ENCODE data around the gene BTG1.

The BTG1 gene

DNA sequence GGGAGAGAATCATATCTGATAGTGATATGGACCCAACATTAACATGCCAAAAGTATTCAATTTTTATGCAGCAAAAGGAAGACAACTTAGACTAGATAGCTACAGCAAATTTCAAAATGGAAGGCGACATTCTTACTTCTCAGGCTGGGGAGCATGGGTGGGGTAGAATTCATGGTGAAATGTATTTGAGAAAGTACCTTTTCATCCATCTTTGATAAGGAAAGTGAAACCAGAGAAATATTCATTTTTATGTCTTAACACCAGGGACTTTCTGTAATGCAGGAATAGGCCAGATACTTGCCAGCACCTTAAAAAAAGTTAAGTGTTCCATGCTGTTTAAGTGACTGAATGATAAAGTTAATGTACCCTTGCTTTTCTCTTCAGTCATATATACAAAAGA is 13.4 kb downstream of the BTG1 start:
- DNase-seq, result no peak

DNA sequence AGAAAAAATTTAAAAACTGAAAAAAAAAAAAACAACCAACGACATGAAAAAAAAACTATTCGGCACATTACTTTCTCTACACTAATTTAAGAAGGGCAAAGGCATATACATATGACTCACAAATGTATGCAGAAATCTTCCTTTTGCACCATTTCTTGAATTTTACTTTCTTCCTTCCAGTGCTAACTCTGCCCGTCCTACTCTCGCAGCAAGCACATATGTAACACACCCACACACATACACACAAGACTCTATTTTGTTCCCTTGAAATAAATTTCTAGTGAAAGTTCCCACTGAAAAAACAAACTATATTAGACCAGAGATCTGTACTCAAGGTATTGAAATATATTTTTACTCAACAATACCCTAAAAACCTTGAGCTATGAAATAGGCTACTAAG is 14.6 kb downstream of the BTG1 start:
- no peak for DNase-seq

DNA sequence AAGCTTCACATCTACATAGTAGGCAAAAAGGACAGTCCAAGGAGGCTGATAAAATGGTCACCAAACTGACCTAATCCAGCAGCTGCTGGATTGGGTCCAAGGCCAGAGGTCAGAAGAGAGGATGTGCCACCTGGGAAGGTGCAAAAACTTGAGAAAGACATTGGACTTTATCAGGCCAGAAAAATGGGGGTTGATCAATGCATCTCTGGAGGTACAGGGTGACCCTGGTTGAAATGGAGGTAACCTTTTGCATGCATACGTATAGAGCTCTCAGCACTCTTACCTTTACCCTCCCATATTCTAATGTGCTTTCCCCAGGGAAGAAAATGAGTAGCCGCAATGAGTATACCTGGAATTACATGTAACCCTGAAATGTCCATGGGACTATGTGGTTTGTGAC is 16.0 kb downstream of the BTG1 start:
- DNase-seq, result no peak

DNA sequence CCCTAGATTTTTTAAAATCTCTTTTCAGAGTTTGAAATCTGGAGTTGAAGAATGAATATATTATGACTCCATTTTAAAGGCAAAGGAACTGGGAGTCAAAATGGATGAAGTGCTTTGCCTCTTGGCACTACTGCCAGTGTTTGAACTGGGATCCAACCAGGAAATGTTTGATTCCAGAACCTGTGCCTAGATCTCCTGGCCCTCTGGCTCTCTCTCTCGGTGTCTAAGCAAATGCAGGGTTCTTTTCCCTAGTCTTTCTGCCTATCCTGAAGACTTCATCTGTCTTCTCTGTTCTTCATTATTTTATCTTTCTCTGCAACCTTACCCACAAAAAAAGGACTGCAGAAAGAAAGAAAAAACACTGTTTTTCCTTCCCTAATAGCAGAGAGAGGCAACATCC is 17.0 kb downstream of the BTG1 start:
- DNase-seq, result no peak

DNA sequence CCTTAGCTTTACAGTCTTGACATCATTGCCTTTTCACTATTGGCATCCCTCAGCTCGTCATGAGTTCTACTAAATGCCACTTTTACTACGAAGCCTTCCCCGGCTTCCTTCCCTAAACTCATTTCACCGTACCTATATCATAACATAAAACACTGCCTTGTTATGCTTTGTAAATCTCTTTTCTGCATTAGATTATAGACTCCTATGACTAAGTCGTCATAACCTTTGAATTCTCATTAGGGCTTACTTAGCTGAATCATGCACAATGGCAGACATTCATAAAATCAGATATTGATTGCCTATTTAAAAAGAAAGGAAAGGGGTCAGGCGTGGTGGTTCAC is 21.0 kb downstream of the BTG1 start:
- no peak for DNase-seq

DNA sequence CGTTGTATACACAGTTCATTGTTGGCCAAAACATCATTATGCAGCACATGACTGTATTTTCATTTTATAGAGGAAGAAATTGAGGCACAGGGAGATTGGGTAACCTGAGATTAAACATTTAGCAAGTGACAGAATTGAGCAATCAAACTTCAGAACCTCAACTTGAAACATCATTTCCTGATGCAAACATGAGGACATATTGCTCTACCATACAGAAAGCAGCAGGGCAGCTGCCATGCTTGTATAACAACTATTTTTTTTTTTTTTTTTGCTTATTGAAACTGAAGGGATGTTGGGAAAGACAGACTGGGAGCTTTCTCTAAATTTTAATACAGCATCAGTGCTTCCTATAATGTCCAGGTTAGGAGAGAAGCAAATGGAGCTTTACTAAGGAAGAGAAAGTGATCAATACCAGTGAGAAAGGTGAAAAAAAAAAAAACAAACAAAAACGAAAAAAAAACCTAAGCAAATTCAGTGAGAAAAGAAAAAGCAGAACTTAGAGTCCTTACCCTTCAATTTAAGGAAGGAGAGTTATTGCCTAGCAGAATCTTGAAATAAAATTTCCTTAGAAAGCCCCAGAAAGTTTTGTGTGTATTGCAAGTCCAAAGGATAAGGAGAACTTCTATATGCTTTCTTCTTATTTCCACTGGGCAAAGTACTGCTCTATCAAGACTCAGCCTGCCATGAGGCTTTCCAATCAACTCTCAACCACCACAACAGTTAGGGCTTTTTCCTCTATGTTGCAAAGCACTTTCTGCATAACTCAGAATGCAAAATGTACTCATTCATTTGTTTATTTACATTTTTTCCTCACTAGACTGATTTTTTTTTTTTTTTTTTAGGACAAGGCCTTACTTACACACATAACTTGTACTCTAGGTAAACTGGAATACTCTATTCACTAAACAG is 21.6 kb downstream of the BTG1 start:
- DNase-seq, result no peak

DNA sequence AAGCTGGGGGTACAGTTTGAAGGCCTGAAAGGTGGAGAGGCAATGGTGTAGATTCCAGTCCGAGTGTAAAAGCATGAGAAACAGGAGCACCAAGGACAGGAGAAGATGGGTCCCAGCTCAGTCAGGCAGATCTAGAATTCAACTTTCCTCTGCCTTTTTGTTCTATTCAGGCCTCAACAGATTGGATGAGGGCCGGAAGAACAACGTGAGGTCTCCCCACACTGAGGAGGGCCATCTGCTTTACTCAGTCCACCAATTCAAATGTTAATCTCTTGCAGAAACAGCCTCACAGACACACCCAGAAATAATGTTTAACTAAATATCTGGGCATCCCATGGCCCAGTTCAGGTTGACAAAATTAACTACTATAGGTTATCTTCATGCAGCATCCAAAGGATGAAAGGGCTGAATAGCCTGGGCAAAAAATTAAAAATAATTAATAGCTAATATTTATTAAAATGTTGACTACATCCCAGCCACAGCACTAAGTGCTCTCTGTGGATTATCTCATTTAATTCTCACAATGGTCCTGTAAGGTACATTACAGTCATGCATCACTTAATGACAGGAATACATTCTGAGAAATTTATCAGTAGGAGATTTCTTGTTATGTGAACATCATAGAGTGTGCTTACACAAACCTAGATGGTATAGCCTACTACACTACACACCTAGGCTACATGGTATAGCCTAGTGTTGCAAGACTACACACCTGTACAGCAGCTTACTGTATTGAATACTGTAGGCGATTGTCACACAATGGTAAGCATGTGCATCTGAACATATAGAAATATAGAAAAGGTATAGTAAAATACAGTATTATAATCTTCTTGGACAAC is 22.5 kb downstream of the BTG1 start:
- no peak for DNase-seq

DNA sequence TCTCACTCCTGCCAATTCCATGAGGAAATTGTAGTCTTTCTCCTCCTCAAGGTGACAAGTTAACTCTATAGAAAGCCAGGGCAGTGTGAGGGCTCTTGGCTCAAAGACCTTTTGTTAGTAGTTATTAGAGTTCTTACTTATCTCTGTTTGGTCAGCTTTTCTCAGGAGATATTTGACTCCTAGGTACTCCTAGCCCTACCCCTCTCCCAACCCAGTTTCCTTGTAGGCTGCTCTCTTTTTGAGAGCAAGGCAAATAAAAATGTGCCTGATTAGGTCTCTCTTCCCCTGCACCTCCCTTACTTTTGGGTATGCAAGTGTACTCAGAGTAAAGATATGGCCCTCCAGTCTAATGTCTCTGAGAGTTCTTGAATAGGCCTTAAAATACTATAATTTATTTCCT is 23.8 kb downstream of the BTG1 start:
- DNase-seq, result no peak

DNA sequence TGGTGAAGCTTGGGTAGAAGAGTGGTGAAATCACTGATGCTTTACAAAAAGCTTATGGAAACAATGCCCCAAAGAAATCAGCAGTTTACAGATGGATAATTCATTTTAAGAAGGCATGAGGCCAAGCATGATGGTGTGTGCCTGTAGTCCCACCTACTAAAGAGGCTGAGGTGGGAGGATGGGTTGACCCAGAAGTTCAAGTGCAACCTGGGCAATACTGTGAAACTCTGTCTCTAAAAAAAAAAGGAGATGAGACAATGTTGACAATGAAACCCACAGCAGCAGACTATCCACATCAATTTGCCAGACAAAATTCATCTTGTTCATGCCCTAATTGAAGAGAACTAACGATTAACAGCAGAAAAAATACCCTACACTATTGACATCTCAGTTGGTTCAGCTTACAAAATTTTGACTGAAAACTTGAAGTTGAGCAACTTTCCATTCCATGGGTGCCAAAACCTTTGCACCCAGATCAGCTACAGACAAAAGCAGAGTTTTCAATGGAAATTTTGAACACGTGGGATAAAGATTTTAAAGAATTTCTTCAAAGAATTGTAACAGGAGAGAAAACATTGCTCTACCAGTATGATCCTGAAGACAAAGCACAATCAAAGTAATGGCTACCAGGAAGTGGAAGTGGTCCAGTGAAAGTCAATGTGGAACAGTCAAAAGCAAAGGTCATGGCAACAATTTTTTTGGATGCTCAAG is 26.7 kb downstream of the BTG1 start:
- DNase-seq, result no peak

DNA sequence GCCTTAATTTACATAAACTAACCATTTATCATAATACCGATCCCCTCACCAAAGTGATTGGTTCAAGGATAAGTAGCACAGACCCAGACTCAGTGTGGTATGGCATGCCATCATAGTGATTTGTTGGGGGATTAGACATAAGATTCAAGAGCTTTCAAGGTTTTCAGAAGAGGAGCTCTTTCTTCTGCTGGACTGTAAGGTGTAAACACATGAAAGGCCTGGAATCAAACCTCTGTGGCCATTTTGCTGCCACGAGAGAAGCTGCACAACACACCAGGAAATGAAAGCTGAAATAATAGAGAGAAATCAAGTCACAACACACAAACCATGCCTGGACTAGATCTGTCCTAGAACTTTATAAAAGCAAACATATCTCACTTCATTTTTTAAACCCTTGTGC is 30.8 kb downstream of the BTG1 start:
- no peak for DNase-seq

DNA sequence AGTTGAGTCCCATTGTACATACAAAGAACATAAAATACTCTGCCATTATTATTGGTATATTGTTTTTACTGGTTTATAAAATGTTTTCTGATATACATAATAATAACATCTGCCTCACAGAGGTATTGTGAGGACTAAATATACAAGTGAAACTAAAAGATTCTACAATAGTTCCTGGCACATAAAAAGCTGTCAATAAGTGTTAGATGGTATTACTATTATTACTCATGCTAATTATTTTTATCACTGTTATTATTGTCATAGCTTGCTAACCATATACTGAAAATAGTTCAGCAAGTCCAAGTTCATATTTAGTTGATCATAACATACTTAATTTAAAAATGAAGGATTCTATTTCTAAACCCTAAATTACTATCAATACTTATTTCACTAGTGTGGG is 34.4 kb downstream of the BTG1 start:
- DNase-seq, result no peak

DNA sequence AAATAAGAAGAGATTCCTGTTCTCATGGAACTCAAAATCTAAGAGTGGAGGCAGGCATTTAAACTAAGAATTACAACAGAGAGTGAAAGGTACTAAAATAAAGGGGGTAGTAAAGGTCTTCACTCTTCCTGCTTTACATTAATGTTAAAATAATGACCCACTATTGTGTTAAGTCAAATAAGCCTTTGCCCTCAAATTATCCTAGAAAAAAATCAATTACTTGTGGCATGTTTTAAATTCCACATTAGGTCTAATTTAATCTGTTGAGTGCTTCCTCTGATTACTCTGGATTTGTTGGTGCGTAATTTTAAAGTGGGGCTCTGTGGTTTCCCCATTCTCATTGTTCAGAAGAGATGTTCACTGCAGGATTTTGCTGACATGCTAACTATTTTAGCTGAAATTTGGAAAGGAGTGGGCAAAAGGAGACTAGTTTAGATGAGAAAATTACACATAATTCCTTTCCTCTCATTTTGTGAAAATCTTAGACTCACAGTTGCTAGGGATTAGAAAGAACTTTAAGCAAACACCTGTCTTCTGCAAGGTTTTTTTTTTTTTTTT is 35.5 kb downstream of the BTG1 start:
- no peak for DNase-seq

DNA sequence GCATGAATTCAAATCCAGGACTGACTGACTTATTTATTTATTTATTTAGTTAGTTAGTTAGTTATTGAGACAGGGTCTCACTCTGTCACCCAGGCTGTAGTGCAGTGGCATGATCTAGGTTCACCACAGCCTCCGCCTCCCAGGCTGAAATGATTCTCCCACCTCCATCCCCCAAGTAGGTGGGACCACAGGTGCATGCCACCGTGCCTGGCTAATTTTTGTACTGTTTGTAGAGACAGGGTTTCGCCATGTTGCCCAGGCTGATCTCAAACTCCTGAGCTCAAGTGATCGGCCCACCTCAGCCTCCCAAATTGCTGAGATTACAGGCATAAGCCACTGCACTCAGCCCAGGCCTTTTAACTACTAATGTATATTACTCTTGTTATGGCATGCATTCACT is 36.0 kb downstream of the BTG1 start:
- DNase-seq, result no peak

DNA sequence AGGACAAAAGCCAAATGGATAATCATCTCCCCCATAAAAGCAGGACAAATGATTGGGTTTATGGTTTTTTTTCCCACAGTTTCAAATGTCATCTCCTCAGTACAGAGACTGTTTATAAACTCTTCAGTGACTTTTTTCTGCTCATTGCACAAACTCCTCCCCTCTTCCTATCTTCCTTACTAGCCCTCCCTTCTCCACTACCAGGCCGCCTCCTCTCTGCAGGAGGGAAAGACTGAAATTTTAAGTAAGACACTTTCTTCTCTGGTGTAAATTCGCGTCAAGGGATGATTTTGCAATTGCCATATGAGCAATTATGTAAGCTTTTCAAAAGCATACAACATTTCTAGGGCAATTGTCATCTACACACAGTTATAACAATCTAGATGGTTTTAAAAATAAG is 37.0 kb downstream of the BTG1 start:
- DNase-seq, result peak; percentile 50

DNA sequence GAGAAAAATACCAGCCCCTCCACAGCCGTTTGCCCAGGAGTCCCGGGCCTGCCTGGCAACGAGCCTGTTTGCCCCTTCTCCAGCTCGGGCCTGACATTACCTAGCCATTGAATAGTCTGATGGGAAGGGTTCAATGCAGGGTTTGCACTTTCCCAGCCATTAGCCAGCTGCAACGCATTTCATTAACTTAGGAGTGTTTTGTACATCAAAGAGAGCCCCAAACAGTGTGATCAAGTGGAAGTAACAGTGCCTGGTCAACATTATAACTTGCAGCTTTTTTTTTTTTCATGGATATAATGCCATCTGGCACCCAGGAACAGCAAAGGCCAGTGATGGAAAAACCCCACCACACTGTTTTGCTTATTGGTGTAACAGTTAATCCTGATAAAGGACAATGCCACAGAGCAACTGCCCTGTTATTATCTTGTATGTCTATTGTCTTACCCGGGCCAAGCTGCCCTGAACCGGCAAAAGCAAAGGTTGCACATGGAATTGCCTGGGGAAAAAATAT is 38.0 kb downstream of the BTG1 start:
- DNase-seq, result peak; percentile 86

DNA sequence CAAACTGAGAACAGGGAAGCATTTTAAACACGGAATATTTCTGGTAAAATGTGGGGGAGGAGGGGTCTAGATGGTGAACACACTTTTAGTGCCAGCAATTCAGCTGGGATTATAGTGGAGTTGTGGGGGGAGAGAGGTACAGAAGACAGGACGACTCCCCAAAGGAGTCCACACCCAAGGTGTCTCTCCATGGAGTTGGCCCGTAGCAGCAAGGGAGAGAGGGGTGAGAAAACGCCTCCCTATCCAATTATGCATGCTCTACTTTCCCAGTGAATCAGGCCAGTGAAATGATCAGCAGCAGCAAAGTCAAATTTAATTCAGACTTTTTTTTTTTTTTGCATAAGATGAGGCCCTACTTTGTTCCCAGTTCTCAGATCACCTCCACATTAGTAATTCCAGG is 38.6 kb downstream of the BTG1 start:
- no peak for DNase-seq

DNA sequence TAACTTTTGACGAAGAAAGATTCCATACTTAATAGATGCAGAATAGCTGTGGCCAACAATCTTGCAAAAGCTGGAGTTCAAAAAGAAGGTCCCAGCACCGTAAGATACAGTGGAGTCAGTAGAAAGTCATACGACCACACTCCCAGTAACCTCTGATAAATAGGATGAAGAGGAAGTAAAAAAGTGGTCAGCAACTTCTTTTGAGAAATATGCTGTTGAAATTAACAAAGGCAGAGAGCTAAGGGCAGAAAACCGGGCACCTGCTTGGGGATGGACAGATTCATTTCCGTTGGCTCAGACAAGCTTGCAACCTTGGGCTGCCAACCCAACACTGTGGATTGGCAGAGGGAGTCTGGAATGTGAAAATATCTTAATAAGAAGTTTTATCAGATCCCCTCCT is 40.0 kb downstream of the BTG1 start:
- DNase-seq, result no peak

DNA sequence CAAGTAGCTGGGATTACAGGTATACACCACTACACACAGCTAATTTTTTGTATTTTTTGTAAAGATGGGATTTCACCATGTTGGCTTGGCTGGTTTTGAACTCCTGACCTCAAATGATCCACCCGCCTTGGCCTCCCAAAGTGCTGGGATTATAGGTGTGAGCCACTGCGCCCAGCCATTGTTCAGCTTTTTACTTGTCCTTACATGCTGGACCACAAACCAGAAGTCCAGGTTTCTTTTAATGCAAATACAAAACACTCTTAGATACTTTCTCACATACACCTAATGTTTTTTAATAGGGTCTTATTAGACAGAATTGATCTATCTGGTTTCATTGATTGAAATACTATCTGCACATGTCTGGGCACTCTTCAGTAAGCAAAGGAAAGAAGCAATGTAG is 40.5 kb downstream of the BTG1 start:
- DNase-seq, result no peak

DNA sequence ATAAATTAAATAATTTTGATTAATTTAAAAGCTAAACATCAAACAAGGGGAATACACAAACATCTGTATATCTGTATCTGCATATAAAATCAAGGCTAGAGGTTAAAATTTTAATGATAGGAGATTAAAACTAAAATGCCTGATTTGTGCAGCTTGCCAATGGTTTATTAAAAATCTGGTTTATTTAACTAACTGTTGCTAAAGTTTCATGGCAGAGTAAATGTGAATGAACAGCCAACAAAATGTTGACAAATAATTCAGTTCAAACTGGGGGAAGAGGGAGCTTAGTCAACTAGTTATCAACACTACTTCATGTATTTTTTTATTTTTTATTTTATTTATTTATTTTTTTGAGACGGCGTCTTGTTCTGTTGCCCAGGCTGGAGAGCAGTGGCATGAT is 43.0 kb downstream of the BTG1 start:
- no peak for DNase-seq

DNA sequence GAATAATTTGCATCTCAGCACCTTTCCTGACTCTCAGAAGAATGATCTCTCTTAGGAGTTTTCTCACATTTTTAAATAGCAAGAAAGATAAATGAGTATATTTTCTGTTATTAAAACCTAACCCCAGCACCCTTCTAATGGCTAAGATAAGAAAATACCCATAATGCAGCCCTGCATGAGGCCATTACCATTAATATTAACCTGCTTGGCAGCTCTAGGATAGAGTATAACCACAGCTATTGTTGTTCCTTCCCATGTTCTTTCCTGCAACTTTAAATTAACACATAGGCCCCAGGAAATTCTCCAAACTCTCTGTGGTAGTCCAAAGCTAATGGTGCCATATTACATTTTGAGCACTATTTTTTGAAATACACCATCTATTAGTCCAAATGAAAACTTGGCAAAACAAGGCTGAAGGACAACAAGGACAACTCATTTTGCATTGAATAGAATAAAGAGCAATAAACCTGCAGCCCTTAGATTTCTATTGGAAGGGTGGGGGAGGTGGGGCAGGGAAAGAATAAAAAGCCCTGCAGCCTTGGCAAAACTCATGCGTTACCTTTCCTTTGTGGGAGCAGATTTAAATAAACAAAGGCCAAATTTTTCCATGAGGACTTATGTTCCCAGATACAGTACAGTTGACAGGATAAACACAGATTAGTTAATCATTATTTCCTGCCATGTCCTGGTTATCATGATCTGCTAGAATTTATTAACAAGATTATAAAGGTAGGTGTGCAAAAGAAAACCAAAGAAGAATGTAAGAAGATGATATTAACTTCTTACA is 46.9 kb downstream of the BTG1 start:
- no peak for DNase-seq

DNA sequence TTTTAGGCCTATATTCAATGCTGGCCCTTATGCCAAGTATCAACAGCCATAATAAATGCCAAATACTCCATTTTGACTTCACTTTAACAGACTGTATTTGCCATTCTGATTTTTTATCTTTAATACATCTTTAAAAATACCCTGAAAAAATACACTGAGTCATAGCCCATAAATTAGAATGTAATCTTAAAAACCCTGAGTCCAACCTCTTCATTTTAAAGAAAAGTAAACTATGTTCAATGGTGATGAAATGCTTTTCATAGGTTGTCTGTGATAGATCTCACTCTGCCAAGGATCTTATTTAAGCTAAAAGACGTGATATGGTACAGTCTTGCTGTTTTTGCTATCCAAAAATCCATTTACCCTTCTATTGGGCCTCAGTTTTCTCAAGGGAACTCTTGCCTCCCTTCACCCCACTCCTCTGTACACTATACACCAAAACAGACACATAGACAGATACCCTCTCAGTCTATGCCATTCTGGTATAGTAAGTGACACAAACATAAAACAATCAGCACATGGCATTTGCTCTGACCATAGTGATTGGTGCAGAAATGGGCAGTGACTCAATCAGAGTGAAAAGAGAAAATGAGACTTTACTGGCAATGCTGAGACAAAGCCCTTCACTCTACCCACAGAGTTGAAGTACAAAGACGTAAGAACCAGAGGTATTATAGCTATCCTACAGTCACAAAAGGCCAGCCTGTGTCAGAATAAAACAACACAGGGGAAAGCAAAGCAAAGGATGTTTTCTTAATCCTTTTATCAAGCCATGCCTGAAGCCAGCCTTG is 49.1 kb downstream of the BTG1 start:
- DNase-seq, result no peak

All from retina (tissue), 1 donor.